ENCODE results near the gene TBC1D16. TPM values are rescaled to one million over a fixed set of nuclear protein-coding genes. Genes with fewer than 3 reads are reported as not detected.

Gene TBC1D16
- total and polyA plus RNA-seq, 10 of the 15 experiments (the other 5 are each of a cell fraction or from before 2014, with no cell fraction given) = 0.01 to 0.13 (median 0.06) TPM; not detected in 3

GRCh38 chr17:79902146-79902791 lies 133.4 kb downstream of the TBC1D16 start:
- RAD21 ChIA-PET (ENCODE audit: unreplicated experiment) = no interaction called here
- WGBS (ENCODE audit: insufficient coverage, insufficient replicate concordance, low lambda C conversion rate, missing lambda C conversion rate) = 34% methylated on average over 10 of the region's 10 CpGs
- H4K20me1 ChIP-seq (ENCODE audit: control insufficient read depth, insufficient read depth) = no peaks in the 10 kb centered on the region
- no TSS peak for BruUV-seq (replicated peaks)
- H3K36me3 ChIP-seq (ENCODE audit: control insufficient read depth in 2 of 2, insufficient read depth in 2 of 2, low read length in 1 of 2) = no peaks in the 10 kb centered on the region
- POLR2A ChIA-PET = no interaction called here
- peaks cover 0 to 4% of the 10 kb centered on the region in 2 experiments; a peak in 1 of 4 replicates for H3K27me3 ChIP-seq (replicated peaks in 1 of 2; ENCODE audit: control insufficient read depth in 2 of 2, insufficient read depth in 2 of 2, low read length in 1 of 2)
- H3K9me3 ChIP-seq (replicated peaks; ENCODE audit: control insufficient read depth, insufficient read depth, low read length) = no peaks in the 10 kb centered on the region; the same call in 2 of the 3 replicates
- TF ChIP-seq ETV6 (conservative IDR thresholded peaks at IDR 0.05 in 1 of 2, IDR thresholded peaks at IDR 0.05 in 1 of 2; ENCODE audit: borderline replicate concordance in 1 of 2, low read depth in 1 of 2) (no peak), REST (IDR thresholded peaks at IDR 0.05; ENCODE audit: low read depth, low read length) (no peak), NR2F1 (conservative IDR thresholded peaks at IDR 0.05) (no peak), ATF7 (IDR thresholded peaks at IDR 0.05; ENCODE audit: low read depth) (no peak), SIX5 (IDR thresholded peaks at IDR 0.05; ENCODE audit: low read depth, low read length, severe bottlenecking) (no peak), MTA2 (IDR thresholded peaks at IDR 0.05; ENCODE audit: low read depth) (no peak), SPI1 (IDR thresholded peaks at IDR 0.05; ENCODE audit: borderline replicate concordance, insufficient read depth, low read depth, low read length) (no peak), CBX3 (IDR thresholded peaks at IDR 0.05; ENCODE audit: borderline replicate concordance, low read depth) (no peak), RFX5 (IDR thresholded peaks at IDR 0.05; ENCODE audit: low read depth, low read length) (no peak), RELB (IDR thresholded peaks at IDR 0.05; ENCODE audit: low read depth) (no peak), TCF3 (IDR thresholded peaks at IDR 0.05; ENCODE audit: borderline replicate concordance, insufficient read depth, low read depth, low read length) (no peak), CHD1 (IDR thresholded peaks at IDR 0.05; ENCODE audit: low read depth, low read length) (no peak), SREBF1 (IDR thresholded peaks at IDR 0.05; ENCODE audit: low read length) (no peak), MEF2B (IDR thresholded peaks at IDR 0.05; ENCODE audit: partially characterized antibody, poor library complexity, severe bottlenecking) (no peak)
- TF ChIP-seq, protein P1, sequence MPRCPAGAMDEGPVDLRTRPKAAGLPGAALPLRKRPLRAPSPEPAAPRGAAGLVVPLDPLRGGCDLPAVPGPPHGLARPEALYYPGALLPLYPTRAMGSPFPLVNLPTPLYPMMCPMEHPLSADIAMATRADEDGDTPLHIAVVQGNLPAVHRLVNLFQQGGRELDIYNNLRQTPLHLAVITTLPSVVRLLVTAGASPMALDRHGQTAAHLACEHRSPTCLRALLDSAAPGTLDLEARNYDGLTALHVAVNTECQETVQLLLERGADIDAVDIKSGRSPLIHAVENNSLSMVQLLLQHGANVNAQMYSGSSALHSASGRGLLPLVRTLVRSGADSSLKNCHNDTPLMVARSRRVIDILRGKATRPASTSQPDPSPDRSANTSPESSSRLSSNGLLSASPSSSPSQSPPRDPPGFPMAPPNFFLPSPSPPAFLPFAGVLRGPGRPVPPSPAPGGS (IDR thresholded peaks at IDR 0.05; ENCODE audit: borderline replicate concordance, insufficient read depth, low read depth, low read length, poor library complexity, severe bottlenecking) = no peak
- TF ChIP-seq, protein P2, sequence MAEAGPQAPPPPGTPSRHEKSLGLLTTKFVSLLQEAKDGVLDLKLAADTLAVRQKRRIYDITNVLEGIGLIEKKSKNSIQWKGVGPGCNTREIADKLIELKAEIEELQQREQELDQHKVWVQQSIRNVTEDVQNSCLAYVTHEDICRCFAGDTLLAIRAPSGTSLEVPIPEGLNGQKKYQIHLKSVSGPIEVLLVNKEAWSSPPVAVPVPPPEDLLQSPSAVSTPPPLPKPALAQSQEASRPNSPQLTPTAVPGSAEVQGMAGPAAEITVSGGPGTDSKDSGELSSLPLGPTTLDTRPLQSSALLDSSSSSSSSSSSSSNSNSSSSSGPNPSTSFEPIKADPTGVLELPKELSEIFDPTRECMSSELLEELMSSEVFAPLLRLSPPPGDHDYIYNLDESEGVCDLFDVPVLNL (IDR thresholded peaks at IDR 0.05; ENCODE audit: low read depth, low read length) = no peak
- DNase-seq (ENCODE audit: low read depth, low spot score) (no peak), FAIRE-seq (no peak), ATAC-seq (no peak)
- no peak overlapping the region for H3K4me2 ChIP-seq (ENCODE audit: control insufficient read depth, insufficient read depth)
- H3K27ac ChIP-seq (ENCODE audit: control insufficient read depth, insufficient read depth) = no peak overlapping the region
- no peak overlapping the region for H2AFZ ChIP-seq (ENCODE audit: control insufficient read depth, low read depth, low read length)
- SMC1A ChIA-PET (ENCODE audit: uncharacterized antibody, unreplicated experiment) = no interaction called here
- H3K4me3 ChIP-seq = no peak overlapping the region
- in situ Hi-C loops (cut with MboI) = no loop called here
- H3K4me1 ChIP-seq (ENCODE audit: control insufficient read depth, insufficient read depth, low read length) = no peaks in the 10 kb centered on the region
- H3K9ac ChIP-seq (ENCODE audit: control insufficient read depth, insufficient read depth, low read length) = no peak overlapping the region
- intact Hi-C loops (cut with micrococcal nuclease; ENCODE audit: unreplicated experiment) = no loop called here
- H3K79me2 ChIP-seq (ENCODE audit: control insufficient read depth, insufficient read depth, low read length) = no peaks in the 10 kb centered on the region
- CTCF ChIA-PET = no interaction called here

Data from GM12878 (cell line).